WTC11 (cell line): Measurements from ENCODE around the gene AKT1. TPM values are rescaled to one million over a fixed set of nuclear protein-coding genes. Genes with fewer than 3 reads are reported as not detected.

Experiments
- ATAC-seq: fragments of 200-7000 bp; cut with Tn5 transposase; 2 replicates; pipeline ENCODE4 v1.10.0; 2021; ENCODE audit warnings: mild to moderate bottlenecking, moderate library complexity
- CTCF ChIA-PET: fragments of 300-600 bp; sonication (Branson Sonifier 250); formaldehyde crosslinking; loops from one replicate; lab custom pipeline; 2021; ENCODE audit warnings: antibody characterized with exemption; lab: Charles Lee
- POLR2A ChIA-PET: fragments of 350-600 bp; sonication (Branson Sonifier 250); formaldehyde crosslinking; loops from one replicate; lab custom pipeline; 2021; ENCODE audit warnings: antibody characterized with exemption; lab: Charles Lee
- DNase-seq: peaks from one replicate; pipeline ENCODE4 v3.0.0; 2021; ENCODE audit warnings: low spot score
- H3K27ac Mint-ChIP-seq: 2 replicates; pipeline ENCODE4 v1.8.0; 2021; ENCODE audit warnings: mixed read lengths
- H3K27me3 Mint-ChIP-seq: 2 replicates; pipeline ENCODE4 v1.8.0; 2021; ENCODE audit warnings: low read depth, mild to moderate bottlenecking, moderate library complexity, mixed read lengths
- H3K36me3 Mint-ChIP-seq: 2 replicates; pipeline ENCODE4 v1.8.0; 2021; ENCODE audit warnings: mixed read lengths
- H3K4me1 Mint-ChIP-seq: 2 replicates; pipeline ENCODE4 v1.8.0; 2022; ENCODE audit warnings: mixed read lengths
- H3K4me3 Mint-ChIP-seq: 2 replicates; pipeline ENCODE4 v1.8.0; 2021; ENCODE audit warnings: mild to moderate bottlenecking, moderate library complexity, mixed read lengths
- H3K9me3 Mint-ChIP-seq: 2 replicates; pipeline ENCODE4 v1.8.0; 2021; ENCODE audit warnings: mixed read lengths
- AFF4 ChIP-seq: sonication (generic); formaldehyde crosslinking; IDR thresholded peaks from 2 replicates; pipeline ENCODE4 v1.8.1; 2023; ENCODE audit warnings: mild to moderate bottlenecking, missing genetic modification reagents, borderline replicate concordance
- CDX4 ChIP-seq: fragments of 250-450 bp; sonication (Bioruptor Pico); IDR thresholded peaks from 2 replicates; pipeline ENCODE4 v1.9.0; 2021; ENCODE audit warnings: moderate library complexity, mild to moderate bottlenecking, inconsistent platforms, borderline replicate concordance
- CREM ChIP-seq: sonication (generic); formaldehyde crosslinking; IDR thresholded peaks from 2 replicates; pipeline ENCODE4 v1.8.1; 2022; ENCODE audit warnings: mild to moderate bottlenecking, missing genetic modification reagents, moderate library complexity
- CTCF ChIP-seq: fragments of 200-600 bp; IDR thresholded peaks from 2 replicates; pipeline ENCODE4 v1.8.0; 2022; ENCODE audit warnings: antibody characterized with exemption
- E2F5 ChIP-seq: sonication (generic); formaldehyde crosslinking; IDR thresholded peaks from 2 replicates; pipeline ENCODE4 v1.8.1; 2022; ENCODE audit warnings: mild to moderate bottlenecking, moderate library complexity, missing genetic modification reagents
- GRHL2 ChIP-seq: fragments of 250-450 bp; sonication (Bioruptor Pico); IDR thresholded peaks from 2 replicates; pipeline ENCODE4 v1.8.0; 2022; ENCODE audit warnings: mild to moderate bottlenecking, moderate library complexity; ENCODE audit not compliant: insufficient replicate concordance, severe bottlenecking
- GTF2I ChIP-seq: fragments of 250-450 bp; sonication (Bioruptor Pico); conservative IDR thresholded peaks from 2 replicates; pipeline ENCODE4 v1.4.0; 2021; ENCODE audit warnings: mild to moderate bottlenecking
- JUN ChIP-seq: sonication (generic); formaldehyde crosslinking; IDR thresholded peaks from 2 replicates; pipeline ENCODE4 v1.8.0; 2023; ENCODE audit warnings: mild to moderate bottlenecking, missing genetic modification reagents
- KAT7 ChIP-seq: sonication (generic); formaldehyde crosslinking; IDR thresholded peaks from 2 replicates; pipeline ENCODE4 v1.8.1; 2023; ENCODE audit warnings: missing genetic modification reagents, mild to moderate bottlenecking, borderline replicate concordance
- MLX ChIP-seq: sonication (generic); formaldehyde crosslinking; IDR thresholded peaks from 2 replicates; pipeline ENCODE4 v1.8.1; 2023; ENCODE audit warnings: mild to moderate bottlenecking, missing genetic modification reagents, moderate library complexity
- NFATC4 ChIP-seq: fragments of 250-450 bp; sonication (Bioruptor Pico); IDR thresholded peaks from 2 replicates; pipeline ENCODE4 v1.9.0; 2021; ENCODE audit warnings: mild to moderate bottlenecking
- RORB ChIP-seq: fragments of 250-450 bp; sonication (Bioruptor Pico); IDR thresholded peaks from 2 replicates; pipeline ENCODE4 v1.9.0; 2021; ENCODE audit warnings: mild to moderate bottlenecking
- USF2 ChIP-seq: sonication (generic); formaldehyde crosslinking; IDR thresholded peaks from 2 replicates; pipeline ENCODE4 v1.8.1; 2023; ENCODE audit warnings: mild to moderate bottlenecking, missing genetic modification reagents, moderate library complexity
- ZBTB43 ChIP-seq: sonication (generic); formaldehyde crosslinking; IDR thresholded peaks from 2 replicates; pipeline ENCODE4 v1.8.1; 2023; ENCODE audit warnings: mild to moderate bottlenecking, missing genetic modification reagents
- ZMAT4 ChIP-seq: fragments of 250-450 bp; sonication (Bioruptor Pico); IDR thresholded peaks from 2 replicates; pipeline ENCODE4 v1.9.0; 2021; ENCODE audit warnings: mild to moderate bottlenecking
- ZNF263 ChIP-seq: sonication (generic); formaldehyde crosslinking; IDR thresholded peaks from 2 replicates; pipeline ENCODE4 v1.8.1; 2022; ENCODE audit warnings: low read depth, mild to moderate bottlenecking, moderate library complexity, missing genetic modification reagents
- ZSCAN18 ChIP-seq: fragments of 250-450 bp; sonication (Bioruptor Pico); IDR thresholded peaks from 2 replicates; pipeline ENCODE4 v2.1.2; 2022; ENCODE audit warnings: mild to moderate bottlenecking, moderate library complexity
- total RNA-seq: library from RNA; stranded (reverse); gene quantifications from 3 replicates; pipeline ENCODE4 v1.2.3, GENCODE V29; 2021

Gene AKT1
- total RNA-seq, 1 experiment from 2014 or later, result 121 TPM

GRCh38 chr14:104731320-104732294 is 63.9 kb downstream of the AKT1 start (continued):
- TF ChIP-seq USF2 (CRISPR knock-in tag), result no peak
- TF ChIP-seq E2F5 (CRISPR knock-in tag), result no peak
- TF ChIP-seq ZBTB43, result no peak
- no peak for TF ChIP-seq ZMAT4 (CRISPR knock-in tag)
- no peak for TF ChIP-seq GRHL2 (CRISPR knock-in tag)
- peak; percentile 54 for TF ChIP-seq GTF2I (CRISPR knock-in tag)
- no peak for TF ChIP-seq JUN (CRISPR knock-in tag)

GRCh38 chr14:104730487-104730886 is 65.1 kb downstream of the AKT1 start:
- H3K9me3 Mint-ChIP-seq, result no peaks in the 10 kb centered on the region
- ATAC-seq (no peak), DNase-seq (no peak)
- H3K27ac Mint-ChIP-seq, result no peak overlapping the region
- peaks cover 3% of the 10 kb centered on the region; the same call in 1 of the 2 replicates for H3K27me3 Mint-ChIP-seq
- no peaks in the 10 kb centered on the region for H3K36me3 Mint-ChIP-seq
- ChIA-PET POLR2A (no interaction called here), CTCF (interaction anchor here (0.5 to 1.7 kb wide), 7 partner anchors 12 to 298 kb away, joined by 3 to 17 read pairs (median 3); partner anchors contain the start of gene SIVA1)
- no peak overlapping the region for H3K4me3 Mint-ChIP-seq
- TF ChIP-seq CTCF (no peak), CDX4 (CRISPR knock-in tag) (no peak), ZNF263 (CRISPR knock-in tag) (no peak), E2F5 (CRISPR knock-in tag) (no peak), ZSCAN18 (CRISPR knock-in tag) (no peak), RORB (no peak), CREM (CRISPR knock-in tag) (no peak), MLX (no peak), USF2 (CRISPR knock-in tag) (no peak), ZMAT4 (CRISPR knock-in tag) (no peak), KAT7 (no peak), AFF4 (no peak), NFATC4 (CRISPR knock-in tag) (no peak)
- no peaks in the 10 kb centered on the region; the same call in none of the 2 replicates for H3K4me1 Mint-ChIP-seq
